AG04450 (cell line): ENCODE measurements around the gene MACROD2. TPM values are rescaled to one million over a fixed set of nuclear protein-coding genes. Genes with fewer than 3 reads are reported as not detected.

ENCODE experiments used
- CTCF ChIA-PET: fragments of 300-600, 350-600 bp; formaldehyde crosslinking; extraction: SDS; loops from one replicate; lab custom pipeline; 2022; ENCODE audit warnings: antibody characterized with exemption, inconsistent platforms; lab: Charles Lee
- POLR2A ChIA-PET: fragments of 350-600 bp; formaldehyde crosslinking; extraction: SDS; loops from one replicate; lab custom pipeline; 2021; ENCODE audit warnings: antibody characterized with exemption, inconsistent platforms; lab: Yijun Ruan, JAX
- DNase-seq: peaks from one replicate; pipeline ENCODE4 v3.0.0-alpha.2; 2011; ENCODE audit warnings: low read depth, low spot score
- H3K27ac ChIP-seq: one replicate; pipeline ENCODE4 v1.5.1; 2012; ENCODE audit warnings: low read depth, low read length, control low read depth
- H3K27me3 ChIP-seq: one replicate; pipeline ENCODE4 v1.6.0; 2012; ENCODE audit warnings: low read length; ENCODE audit not compliant: control insufficient read depth, insufficient read depth
- H3K4me3 ChIP-seq: 2 replicates; pipeline ENCODE4 v1.5.1; 2011; ENCODE audit warnings: mild to moderate bottlenecking, low read depth, low read length, control low read depth
- H3K9me3 ChIP-seq: 2 replicates; pipeline ENCODE4 v1.5.1; 2012; ENCODE audit warnings: low read length; ENCODE audit not compliant: control insufficient read depth, insufficient read depth
- CTCF ChIP-seq: IDR thresholded peaks from 2 replicates; pipeline ENCODE4 v1.5.1; 2011; ENCODE audit warnings: low read depth, low read length, control low read depth, inconsistent platforms
- polyA plus RNA-seq: library from polyadenylated mRNA; depleted of rRNA; stranded (reverse); fragments of >200 nt; gene quantifications from 2 replicates; pipeline ENCODE4 v1.2.3, GENCODE V29; 2011

MACROD2 gene
- polyA plus RNA-seq, 1 experiment = 0.02 TPM

GRCh38 chr20:14775778-14776177 lies 780.5 kb downstream of the MACROD2 start:
- POLR2A ChIA-PET = no interaction called here
- Histone ChIP-seq H3K4me3 (no peak overlapping the region), H3K9me3 (no peaks in the 10 kb centered on the region), H3K27ac (no peak overlapping the region), H3K27me3 (no peaks in the 10 kb centered on the region)
- no peak for TF ChIP-seq CTCF
- CTCF ChIA-PET = no interaction called here
- DNase-seq = no peak

GRCh38 chr20:14777591-14777990 lies 782.3 kb downstream of the MACROD2 start:
- ChIA-PET POLR2A (no interaction called here), CTCF (no interaction called here)
- no peaks in the 10 kb centered on the region for H3K9me3 ChIP-seq
- H3K4me3 ChIP-seq = no peak overlapping the region
- no peak for TF ChIP-seq CTCF
- no peak overlapping the region for H3K27ac ChIP-seq
- DNase-seq = no peak
- no peaks in the 10 kb centered on the region for H3K27me3 ChIP-seq

GRCh38 chr20:14778096-14778495 lies 782.8 kb downstream of the MACROD2 start:
- TF ChIP-seq CTCF = no peak
- H3K9me3 ChIP-seq = no peaks in the 10 kb centered on the region
- ChIA-PET CTCF (no interaction called here), POLR2A (no interaction called here)
- no peaks in the 10 kb centered on the region for H3K27me3 ChIP-seq
- DNase-seq = no peak
- no peak overlapping the region for H3K27ac ChIP-seq
- H3K4me3 ChIP-seq = no peak overlapping the region

DNA sequence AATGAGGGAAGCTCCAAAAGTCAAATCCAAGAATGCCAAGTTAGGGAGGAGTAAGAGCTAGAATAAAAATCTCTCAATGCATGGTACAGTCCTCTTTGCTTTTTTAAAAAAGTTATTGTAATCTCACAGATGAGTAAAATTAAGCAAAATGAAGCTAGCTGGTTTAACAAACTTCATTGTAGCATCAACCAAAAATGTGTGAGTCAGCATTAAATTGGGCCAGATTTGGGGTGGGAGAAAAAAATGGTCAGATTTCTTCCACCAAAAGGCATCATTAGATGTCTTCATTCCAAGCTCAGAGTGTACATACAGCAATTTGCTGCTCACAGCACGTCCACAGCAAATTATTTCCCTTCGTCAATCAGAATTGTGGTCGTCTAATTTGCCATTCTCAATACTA lies 783.6 kb downstream of the MACROD2 start:
- no peak for DNase-seq
- no peak overlapping the region for H3K27ac ChIP-seq
- no peak overlapping the region for H3K4me3 ChIP-seq
- ChIA-PET CTCF (no interaction called here), POLR2A (no interaction called here)
- H3K9me3 ChIP-seq = no peaks in the 10 kb centered on the region
- no peak for TF ChIP-seq CTCF
- H3K27me3 ChIP-seq = no peaks in the 10 kb centered on the region

DNA sequence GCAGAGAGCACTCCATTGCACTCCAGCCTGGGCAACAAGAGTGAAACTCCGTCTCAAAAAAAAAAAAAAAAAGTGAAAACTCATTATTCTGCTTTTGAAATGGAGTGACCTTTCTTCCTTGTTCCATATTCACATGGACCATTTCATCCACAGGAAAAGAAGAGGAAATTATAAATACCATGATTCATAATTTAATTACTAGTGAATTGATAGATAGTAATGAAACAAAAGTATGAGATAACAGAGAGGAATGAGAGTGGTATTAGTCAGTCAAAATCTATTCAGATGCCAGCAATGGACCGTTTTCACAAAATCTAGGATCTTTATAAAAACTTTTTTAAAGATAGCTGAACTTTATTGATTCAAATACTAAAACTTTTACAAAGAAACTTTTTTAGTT lies 785.2 kb downstream of the MACROD2 start:
- POLR2A ChIA-PET = no interaction called here
- Histone ChIP-seq H3K4me3 (no peak overlapping the region), H3K27ac (no peak overlapping the region), H3K9me3 (no peaks in the 10 kb centered on the region), H3K27me3 (no peaks in the 10 kb centered on the region)
- no peak for TF ChIP-seq CTCF
- CTCF ChIA-PET = no interaction called here
- no peak for DNase-seq
